Mucosa of rectum (tissue), 2 donors: ENCODE data around the gene DNER.
A peak's percentile ranks its signal among the peaks of the same experiment; 100 is the strongest.
"Not testable (repeated sequence)": the region's sequence is repeated elsewhere in the genome, so short reads cannot be mapped to it uniquely, and the experiment has no call there.

Experiments
- H3K27ac ChIP-seq, 2 donors: one replicate each; pipeline ENCODE4 v1.7.0; 2013; ENCODE audit warnings: inconsistent platforms in 2 of 2, low read depth in 2 of 2, low read length in 2 of 2
- H3K27me3 ChIP-seq, 2 donors: one replicate each; pipeline ENCODE4 v1.7.0; 2013; ENCODE audit warnings: low read length in 2 of 2; ENCODE audit not compliant: control insufficient read depth in 2 of 2, insufficient read depth in 2 of 2
- H3K36me3 ChIP-seq, 2 donors: one replicate each; pipeline ENCODE4 v1.7.0; 2013; ENCODE audit warnings: low read length in 2 of 2; ENCODE audit not compliant: control insufficient read depth in 2 of 2, insufficient read depth in 2 of 2
- H3K4me1 ChIP-seq, 2 donors: one replicate each; pipeline ENCODE4 v1.7.0; 2013; ENCODE audit warnings: low read length in 2 of 2, mild to moderate bottlenecking in 1 of 2; ENCODE audit not compliant: control insufficient read depth in 2 of 2, insufficient read depth in 2 of 2
- H3K4me3 ChIP-seq, 2 donors: one replicate each; pipeline ENCODE4 v1.7.0; 2013; ENCODE audit warnings: low read length in 2 of 2
- H3K9ac ChIP-seq, 2 donors: one replicate each; pipeline ENCODE4 v1.7.0; 2013; ENCODE audit warnings: low read length in 2 of 2, low read depth in 1 of 2, mild to moderate bottlenecking in 1 of 2
- H3K9me3 ChIP-seq, 2 donors: one replicate each; pipeline ENCODE4 v1.7.0; 2013; ENCODE audit warnings: low read length in 2 of 2; ENCODE audit not compliant: control insufficient read depth in 2 of 2
- donor health status: healthy.
- donor health status: Normal muscosa, but diverticular disease.

The DNER gene, protein sequence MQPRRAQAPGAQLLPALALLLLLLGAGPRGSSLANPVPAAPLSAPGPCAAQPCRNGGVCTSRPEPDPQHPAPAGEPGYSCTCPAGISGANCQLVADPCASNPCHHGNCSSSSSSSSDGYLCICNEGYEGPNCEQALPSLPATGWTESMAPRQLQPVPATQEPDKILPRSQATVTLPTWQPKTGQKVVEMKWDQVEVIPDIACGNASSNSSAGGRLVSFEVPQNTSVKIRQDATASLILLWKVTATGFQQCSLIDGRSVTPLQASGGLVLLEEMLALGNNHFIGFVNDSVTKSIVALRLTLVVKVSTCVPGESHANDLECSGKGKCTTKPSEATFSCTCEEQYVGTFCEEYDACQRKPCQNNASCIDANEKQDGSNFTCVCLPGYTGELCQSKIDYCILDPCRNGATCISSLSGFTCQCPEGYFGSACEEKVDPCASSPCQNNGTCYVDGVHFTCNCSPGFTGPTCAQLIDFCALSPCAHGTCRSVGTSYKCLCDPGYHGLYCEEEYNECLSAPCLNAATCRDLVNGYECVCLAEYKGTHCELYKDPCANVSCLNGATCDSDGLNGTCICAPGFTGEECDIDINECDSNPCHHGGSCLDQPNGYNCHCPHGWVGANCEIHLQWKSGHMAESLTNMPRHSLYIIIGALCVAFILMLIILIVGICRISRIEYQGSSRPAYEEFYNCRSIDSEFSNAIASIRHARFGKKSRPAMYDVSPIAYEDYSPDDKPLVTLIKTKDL

DNA sequence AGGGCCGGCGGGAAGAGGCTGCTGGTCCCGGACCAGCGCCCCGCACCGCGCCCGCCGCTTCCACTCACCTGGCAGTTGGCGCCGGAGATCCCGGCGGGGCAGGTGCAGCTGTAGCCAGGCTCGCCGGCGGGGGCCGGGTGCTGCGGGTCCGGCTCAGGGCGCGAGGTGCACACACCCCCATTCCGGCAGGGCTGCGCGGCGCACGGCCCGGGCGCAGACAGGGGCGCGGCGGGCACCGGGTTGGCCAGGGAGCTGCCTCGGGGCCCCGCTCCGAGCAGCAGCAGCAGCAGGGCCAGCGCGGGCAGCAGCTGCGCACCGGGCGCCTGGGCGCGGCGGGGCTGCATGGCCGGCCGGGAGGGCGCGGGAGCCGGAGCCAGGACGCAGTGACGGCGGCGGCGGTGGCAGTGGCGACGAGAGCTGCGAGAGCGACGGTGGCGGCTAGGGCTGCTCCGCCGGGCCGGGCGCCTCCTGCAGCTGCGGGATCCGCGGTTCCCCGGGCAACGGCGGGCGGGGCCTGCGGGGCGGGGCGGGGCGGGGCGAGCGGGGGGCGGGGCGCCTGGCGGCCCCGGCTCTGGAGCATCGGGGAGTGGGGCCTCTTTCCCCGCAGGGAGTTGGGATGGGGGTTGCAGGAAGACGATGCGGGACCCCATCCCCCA is at the start of gene DNER:
TSS of gene DNER (minus strand) at position 476 of the 656 bp plus-strand sequence. CDS start at position 344, 132 bp downstream.
- Histone ChIP-seq H3K36me3 (no peaks in the 10 kb centered on the region), H3K9ac (no peak within 1 kb of the TSS), H3K4me1 (peaks cover 3 to 6% of the 10 kb centered on the region in 2 donors), H3K27me3 (peaks cover 48 to 53% of the 10 kb centered on the region in 2 donors), H3K4me3 (peak within 1 kb of the TSS; percentile 41 to 53), H3K27ac (no peak within 1 kb of the TSS), H3K9me3 (no peaks in the 10 kb centered on the region)

DNA sequence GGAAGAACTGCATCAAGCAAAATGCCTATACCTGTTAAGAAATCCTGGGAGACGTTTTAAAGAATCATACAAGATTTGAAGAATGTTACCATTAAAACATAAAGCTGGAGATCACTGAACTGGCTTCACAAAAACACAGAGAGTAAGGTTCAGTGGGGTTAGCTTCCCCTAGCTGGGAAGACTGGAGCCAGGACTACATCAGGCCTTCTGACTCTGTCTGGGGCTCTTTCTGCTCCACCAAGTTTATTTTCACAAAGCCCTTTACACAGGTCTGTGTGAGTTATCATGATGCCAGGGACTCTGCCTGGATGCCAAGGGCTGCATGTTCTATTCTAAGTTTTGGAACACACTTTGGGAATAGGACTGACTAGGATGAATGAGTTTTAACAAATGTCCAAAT is 47.3 kb upstream of the DNER start:
- no peak overlapping the region for H3K4me3 ChIP-seq
- no peaks in the 10 kb centered on the region for H3K27me3 ChIP-seq
- no peaks in the 10 kb centered on the region for H3K9me3 ChIP-seq
- H3K27ac ChIP-seq = no peak overlapping the region
- peaks cover 18 to 26% of the 10 kb centered on the region in 2 donors for H3K36me3 ChIP-seq
- no peak overlapping the region for H3K9ac ChIP-seq
- H3K4me1 ChIP-seq = no peaks in the 10 kb centered on the region

DNA sequence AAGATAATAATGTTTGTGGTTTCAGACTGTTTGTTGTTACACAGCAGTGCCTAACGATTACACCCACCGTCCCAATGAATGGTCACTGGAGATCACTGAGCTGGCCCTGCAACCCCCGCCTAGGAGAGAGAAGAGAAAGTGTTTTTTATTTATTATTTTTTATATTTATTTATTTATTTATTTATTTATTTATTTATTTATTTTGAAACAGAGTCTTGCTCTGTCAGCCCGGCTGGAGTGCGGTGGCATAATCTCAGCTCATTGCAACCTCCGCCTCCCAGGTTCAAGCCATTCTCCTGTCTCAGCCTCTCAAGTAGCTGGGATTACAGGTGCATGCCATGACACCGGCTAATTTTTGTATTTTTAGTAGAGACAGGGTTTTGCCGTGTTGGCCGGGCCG is 43.1 kb upstream of the DNER start:
- not testable (repeated sequence) for H3K27ac ChIP-seq, H3K4me1 ChIP-seq, H3K9ac ChIP-seq, H3K36me3 ChIP-seq, H3K4me3 ChIP-seq, H3K27me3 ChIP-seq, H3K9me3 ChIP-seq

GRCh38 chr2:229752970-229753729 is 38.8 kb upstream of the DNER start:
- Histone ChIP-seq H3K4me3 (no peak overlapping the region), H3K36me3 (no peaks in the 10 kb centered on the region), H3K9me3 (no peaks in the 10 kb centered on the region), H3K9ac (no peak overlapping the region), H3K27ac (no peak overlapping the region), H3K27me3 (no peaks in the 10 kb centered on the region), H3K4me1 (no peaks in the 10 kb centered on the region)

DNA sequence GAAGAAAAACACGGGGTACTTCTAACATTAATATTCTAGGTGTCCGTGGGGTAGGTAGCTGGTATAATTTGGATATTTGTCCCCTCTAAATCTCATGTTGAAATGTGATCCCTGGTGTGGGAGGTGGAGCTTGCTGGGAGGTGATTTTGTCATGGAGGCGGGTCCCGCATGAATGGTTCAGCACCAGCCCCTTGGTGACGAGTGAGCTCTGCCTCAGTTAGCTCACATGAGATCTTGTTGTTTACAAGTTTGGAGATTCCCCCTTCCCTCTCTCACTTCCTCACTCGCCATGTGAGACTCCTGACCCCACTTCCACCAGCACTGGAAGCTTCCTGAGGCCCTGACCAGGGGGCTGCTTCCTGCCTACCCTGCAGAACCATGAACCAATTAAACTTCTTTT is 35.4 kb upstream of the DNER start:
- Histone ChIP-seq H3K27ac (no peak overlapping the region), H3K9me3 (no peaks in the 10 kb centered on the region), H3K9ac (no peak overlapping the region), H3K36me3 (no peaks in the 10 kb centered on the region), H3K27me3 (no peaks in the 10 kb centered on the region), H3K4me1 (no peaks in the 10 kb centered on the region), H3K4me3 (no peak overlapping the region)

GRCh38 chr2:229748950-229749349 is 34.6 kb upstream of the DNER start:
- no peaks in the 10 kb centered on the region for H3K9me3 ChIP-seq
- H3K9ac ChIP-seq = no peak overlapping the region
- no peaks in the 10 kb centered on the region for H3K4me1 ChIP-seq
- no peak overlapping the region for H3K27ac ChIP-seq
- H3K4me3 ChIP-seq = no peak overlapping the region
- no peaks in the 10 kb centered on the region for H3K27me3 ChIP-seq
- no peaks in the 10 kb centered on the region for H3K36me3 ChIP-seq

- not testable (repeated sequence) for H3K36me3 ChIP-seq, H3K4me1 ChIP-seq, H3K9me3 ChIP-seq, H3K27me3 ChIP-seq, H3K9ac ChIP-seq, H3K27ac ChIP-seq, H3K4me3 ChIP-seq
Observed at GRCh38 chr2:229742691-229743090, 28.3 kb upstream of the DNER start.

DNA sequence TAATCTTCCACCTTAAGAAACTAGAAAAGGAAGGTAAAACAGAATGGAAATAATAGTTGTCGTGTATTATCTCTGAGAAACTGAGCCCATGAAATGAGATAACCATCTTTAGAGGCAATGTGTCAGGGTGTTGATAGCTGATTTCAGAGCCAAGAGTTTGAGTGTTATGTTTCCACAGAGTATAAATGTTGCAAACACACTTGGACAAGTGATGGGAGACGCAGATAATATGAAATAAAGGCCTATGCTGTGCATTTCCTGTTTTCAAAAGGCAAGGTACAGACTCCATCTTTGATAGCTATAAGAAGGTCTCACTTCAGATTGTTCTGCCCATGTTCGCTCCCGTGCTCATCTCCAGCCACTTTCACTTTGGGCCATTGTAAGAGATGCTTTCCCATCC is 25.9 kb upstream of the DNER start:
- no peaks in the 10 kb centered on the region for H3K9me3 ChIP-seq
- H3K4me3 ChIP-seq = no peak overlapping the region
- H3K27me3 ChIP-seq = no peaks in the 10 kb centered on the region
- no peak overlapping the region for H3K9ac ChIP-seq
- H3K27ac ChIP-seq = no peak overlapping the region
- H3K36me3 ChIP-seq = no peaks in the 10 kb centered on the region
- no peaks in the 10 kb centered on the region for H3K4me1 ChIP-seq

DNA sequence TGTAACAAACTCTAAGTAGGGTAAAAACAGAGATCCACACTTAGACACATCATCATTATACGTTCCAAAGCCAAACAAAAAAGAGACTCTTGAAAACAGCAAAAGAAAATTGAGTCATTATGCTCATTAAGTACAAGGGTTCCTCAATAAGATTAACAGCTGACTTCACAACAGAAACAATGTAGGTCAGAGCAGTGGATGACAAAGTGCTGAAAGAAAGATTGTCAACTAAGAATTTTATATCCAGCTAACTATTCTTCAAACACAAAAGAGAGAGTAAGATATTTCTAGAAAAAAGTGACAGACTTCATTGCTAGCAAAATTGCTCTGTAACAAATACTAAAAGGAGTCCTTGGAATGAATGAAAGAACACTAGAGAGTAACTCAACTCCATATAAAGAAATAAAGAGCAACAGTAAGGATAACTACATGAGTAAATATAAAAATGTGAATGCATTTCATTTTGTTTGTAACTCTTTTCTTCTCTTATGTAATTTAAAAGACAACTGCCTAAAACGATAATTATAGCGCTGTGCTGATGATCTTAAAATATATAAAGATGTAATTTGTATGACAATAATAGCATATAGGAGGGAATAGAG is 23.8 kb upstream of the DNER start:
- H3K27ac ChIP-seq = no peak overlapping the region
- no peak overlapping the region for H3K9ac ChIP-seq
- H3K4me3 ChIP-seq = no peak overlapping the region
- H3K36me3 ChIP-seq = no peaks in the 10 kb centered on the region
- no peaks in the 10 kb centered on the region for H3K9me3 ChIP-seq
- peaks cover 0 to under 1% of the 10 kb centered on the region in 2 donors for H3K27me3 ChIP-seq
- no peaks in the 10 kb centered on the region for H3K4me1 ChIP-seq
